GM12878 (cell line): Measurements from ENCODE around the gene TMEM259. TPM values are rescaled to one million over a fixed set of nuclear protein-coding genes. Genes with fewer than 3 reads are reported as not detected.
A peak's percentile ranks its signal among the peaks of the same experiment; 100 is the strongest.

Experiments
- BRCA1 ChIP-seq: IDR thresholded peaks from 2 replicates; pipeline ENCODE4 v1.6.1; 2011; ENCODE audit warnings: low read depth, low read length, improper control_type of control experiment
- CREM ChIP-seq: IDR thresholded peaks from 2 replicates; pipeline ENCODE4 v1.6.1; 2014; ENCODE audit warnings: antibody characterized with exemption, low read depth
- EGR1 ChIP-seq, 2 experiments: IDR thresholded peaks; 1 replicate in 1 of 2; 2 replicates in 1 of 2; pipeline ENCODE4 v1.6.1; 2011 to 2012; ENCODE audit warnings: low read depth in 2 of 2, low read length in 2 of 2, borderline replicate concordance in 1 of 2, mild to moderate bottlenecking in 1 of 2, moderate library complexity in 1 of 2
- FOXM1 ChIP-seq: IDR thresholded peaks from 2 replicates; pipeline ENCODE4 v1.6.1; 2012; ENCODE audit warnings: low read depth, mild to moderate bottlenecking, inconsistent platforms, low read length, moderate library complexity
- HDAC6 ChIP-seq: fragments of 200-600 bp; sonication (generic); IDR thresholded peaks from one replicate; pipeline ENCODE4 v1.8.0; 2017; ENCODE audit warnings: antibody characterized with exemption; ENCODE audit not compliant: unreplicated experiment
- IKZF2 ChIP-seq, 2 experiments: fragments of 450-650 bp; IDR thresholded peaks; 2 replicates each; pipeline ENCODE4 v1.6.1; 2017; ENCODE audit warnings: mild to moderate bottlenecking in 2 of 2, moderate library complexity in 2 of 2
- JUNB ChIP-seq: IDR thresholded peaks from 2 replicates; pipeline ENCODE4 v1.6.1; 2016; ENCODE audit warnings: antibody characterized with exemption, mild to moderate bottlenecking
- JUND ChIP-seq: IDR thresholded peaks from 2 replicates; pipeline ENCODE4 v1.6.1; 2012; ENCODE audit warnings: low read depth, mild to moderate bottlenecking, low read length, improper control_type of control experiment, moderate library complexity
- MEF2A ChIP-seq: IDR thresholded peaks from 2 replicates; pipeline ENCODE4 v1.6.1; 2011; ENCODE audit warnings: low read depth, mild to moderate bottlenecking, low read length, moderate library complexity; ENCODE audit not compliant: insufficient read depth
- MLLT1 ChIP-seq: fragments of 450-650 bp; IDR thresholded peaks from 2 replicates; pipeline ENCODE4 v1.6.1; 2016; ENCODE audit warnings: mild to moderate bottlenecking
- MYB ChIP-seq: fragments of 150-350 bp; IDR thresholded peaks from 2 replicates; pipeline ENCODE4 v1.6.1; 2014; ENCODE audit warnings: mild to moderate bottlenecking, low read depth, low read length, borderline replicate concordance
- NR2C1 ChIP-seq: fragments of 450-650 bp; IDR thresholded peaks from 2 replicates; pipeline ENCODE4 v1.6.1; 2017; ENCODE audit warnings: antibody characterized with exemption, mild to moderate bottlenecking, moderate library complexity
- PML ChIP-seq: IDR thresholded peaks from 2 replicates; pipeline ENCODE4 v1.6.1; 2012; ENCODE audit warnings: low read length, inconsistent platforms
- POU2F2 ChIP-seq: IDR thresholded peaks from 3 replicates; pipeline ENCODE4 v1.6.1; 2011; ENCODE audit warnings: low read depth, mild to moderate bottlenecking, low read length, borderline replicate concordance
- RCOR1 ChIP-seq: conservative IDR thresholded peaks from 2 replicates; pipeline ENCODE4 v1.6.1; 2012; ENCODE audit warnings: low read depth, low read length, improper control_type of control experiment
- SP1 ChIP-seq: IDR thresholded peaks from one replicate; pipeline ENCODE4 v1.6.1; 2011; ENCODE audit warnings: low read depth, low read length
- SUZ12 ChIP-seq: fragments of 200-600 bp; sonication (generic); IDR thresholded peaks from one replicate; pipeline ENCODE4 v1.6.1; 2018; ENCODE audit warnings: antibody characterized with exemption, mild to moderate bottlenecking; ENCODE audit not compliant: unreplicated experiment
- TARDBP ChIP-seq: IDR thresholded peaks from 2 replicates; pipeline ENCODE4 v1.6.1; 2016; ENCODE audit warnings: borderline replicate concordance
- TCF12 ChIP-seq: IDR thresholded peaks from 2 replicates; pipeline ENCODE4 v1.6.1; 2011; ENCODE audit warnings: low read depth, mild to moderate bottlenecking, low read length
- WRNIP1 ChIP-seq: IDR thresholded peaks from 2 replicates; pipeline ENCODE4 v1.6.1; 2011; ENCODE audit warnings: low read depth, low read length, improper control_type of control experiment, borderline replicate concordance
- YBX1 ChIP-seq: fragments of 450-650 bp; IDR thresholded peaks from 2 replicates; pipeline ENCODE4 v1.6.1; 2016; ENCODE audit warnings: antibody characterized with exemption
- ZNF217 ChIP-seq: fragments of 450-650 bp; IDR thresholded peaks from 2 replicates; pipeline ENCODE4 v1.6.1; 2017; ENCODE audit warnings: antibody characterized with exemption, mild to moderate bottlenecking
- ZNF274 ChIP-seq: IDR thresholded peaks from one replicate; pipeline ENCODE4 v1.8.0; 2011; ENCODE audit not compliant: insufficient read length, insufficient read depth
- polyA plus RNA-seq, 11 experiments: library from polyadenylated mRNA; depleted of rRNA in 4 of 11; unstranded in 6 of 11; stranded (reverse) in 5 of 11; fragments of >200 nt; fragmentation: Nextera tagmentation in 4 of 11; fragmentation: Illumina TruSeq in 1 of 11; extraction: Ambion mirVana in 4 of 11; extraction: Trizol in 1 of 11; gene quantifications; 1 replicate in 1 of 11; 2 replicates in 10 of 11; pipeline versions ENCODE4 v1.2.1 to v1.2.3, GENCODE V29; 2011 to 2016; ENCODE audit warnings: inconsistent platforms in 2 of 11, missing spikeins in 2 of 11, low read depth in 1 of 11
- total RNA-seq, 4 experiments: library from RNA; depleted of rRNA in 3 of 4; stranded (reverse); fragments of >200 nt in 3 of 4; fragmentation: Illumina TruSeq in 1 of 4; extraction: Trizol in 1 of 4; gene quantifications; 2 replicates each; pipeline versions ENCODE4 v1.2.1 to v1.2.3, GENCODE V29; 2013 to 2021
- TF ChIP-seq, protein P1 (sequence below): IDR thresholded peaks from 2 replicates; pipeline ENCODE4 v1.6.1; 2011; ENCODE audit warnings: low read depth, low read length, improper control_type of control experiment, borderline replicate concordance
- TF ChIP-seq, protein P2 (sequence below): fragments of 450-650 bp; IDR thresholded peaks from 2 replicates; pipeline ENCODE4 v1.6.1; 2017; ENCODE audit warnings: antibody characterized with exemption, mild to moderate bottlenecking, moderate library complexity

Gene TMEM259
- total and polyA plus RNA-seq, 10 of the 15 experiments (the other 5 are each of a cell fraction or from before 2014, with no cell fraction given) = 0.43 to 184 (median 62.0) TPM

DNA sequence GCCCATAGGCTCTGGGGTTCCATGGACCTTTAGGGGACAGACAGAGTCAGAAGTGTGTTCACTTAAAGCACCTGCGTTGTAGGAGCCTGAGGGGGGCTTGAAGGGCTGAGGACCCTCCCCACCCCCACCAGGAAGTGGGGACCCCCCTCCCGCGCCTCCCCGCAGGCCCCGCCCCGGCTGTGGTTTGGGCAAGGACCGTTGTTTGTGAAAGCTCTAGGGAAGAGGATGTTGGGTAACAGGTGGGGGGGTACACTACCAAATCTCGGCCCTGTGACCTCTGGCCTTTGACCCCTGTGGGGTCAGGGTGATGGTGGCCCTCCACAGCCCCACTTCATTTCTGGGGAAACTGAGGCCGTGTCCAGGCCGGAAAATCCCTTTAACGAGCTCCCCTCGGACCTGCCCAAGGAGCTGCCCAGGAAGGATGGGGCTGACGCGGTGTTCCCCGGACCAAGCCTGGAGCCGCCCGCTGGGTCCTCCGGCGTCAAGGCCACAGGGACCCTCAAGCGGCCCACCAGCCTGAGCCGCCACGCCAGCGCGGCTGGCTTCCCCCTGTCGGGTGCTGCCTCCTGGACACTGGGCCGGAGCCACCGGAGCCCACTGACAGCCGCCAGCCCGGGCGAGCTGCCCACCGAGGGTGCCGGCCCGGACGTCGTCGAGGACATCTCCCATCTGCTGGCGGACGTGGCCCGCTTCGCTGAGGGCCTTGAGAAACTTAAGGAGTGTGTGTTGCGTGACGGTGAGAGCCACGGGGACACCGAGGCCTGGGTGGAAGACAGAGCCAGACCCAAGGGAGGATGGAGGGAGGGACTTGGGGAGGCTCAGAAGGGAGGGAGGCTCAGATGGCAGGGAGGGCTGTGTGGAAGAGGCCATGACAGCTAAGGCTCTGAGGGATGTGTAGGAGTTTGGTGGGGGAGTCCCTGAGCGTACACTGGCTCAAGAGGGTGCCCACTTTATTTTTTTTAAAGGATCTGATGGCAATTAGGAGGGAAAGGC is 47.4 kb upstream of the TMEM259 start (continued):
- TF ChIP-seq, protein P1, sequence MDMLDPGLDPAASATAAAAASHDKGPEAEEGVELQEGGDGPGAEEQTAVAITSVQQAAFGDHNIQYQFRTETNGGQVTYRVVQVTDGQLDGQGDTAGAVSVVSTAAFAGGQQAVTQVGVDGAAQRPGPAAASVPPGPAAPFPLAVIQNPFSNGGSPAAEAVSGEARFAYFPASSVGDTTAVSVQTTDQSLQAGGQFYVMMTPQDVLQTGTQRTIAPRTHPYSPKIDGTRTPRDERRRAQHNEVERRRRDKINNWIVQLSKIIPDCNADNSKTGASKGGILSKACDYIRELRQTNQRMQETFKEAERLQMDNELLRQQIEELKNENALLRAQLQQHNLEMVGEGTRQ = no peak
- no peak for TF ChIP-seq MLLT1
- TF ChIP-seq ZNF274 = no peak
- no peak for TF ChIP-seq TARDBP
- TF ChIP-seq, protein P2, sequence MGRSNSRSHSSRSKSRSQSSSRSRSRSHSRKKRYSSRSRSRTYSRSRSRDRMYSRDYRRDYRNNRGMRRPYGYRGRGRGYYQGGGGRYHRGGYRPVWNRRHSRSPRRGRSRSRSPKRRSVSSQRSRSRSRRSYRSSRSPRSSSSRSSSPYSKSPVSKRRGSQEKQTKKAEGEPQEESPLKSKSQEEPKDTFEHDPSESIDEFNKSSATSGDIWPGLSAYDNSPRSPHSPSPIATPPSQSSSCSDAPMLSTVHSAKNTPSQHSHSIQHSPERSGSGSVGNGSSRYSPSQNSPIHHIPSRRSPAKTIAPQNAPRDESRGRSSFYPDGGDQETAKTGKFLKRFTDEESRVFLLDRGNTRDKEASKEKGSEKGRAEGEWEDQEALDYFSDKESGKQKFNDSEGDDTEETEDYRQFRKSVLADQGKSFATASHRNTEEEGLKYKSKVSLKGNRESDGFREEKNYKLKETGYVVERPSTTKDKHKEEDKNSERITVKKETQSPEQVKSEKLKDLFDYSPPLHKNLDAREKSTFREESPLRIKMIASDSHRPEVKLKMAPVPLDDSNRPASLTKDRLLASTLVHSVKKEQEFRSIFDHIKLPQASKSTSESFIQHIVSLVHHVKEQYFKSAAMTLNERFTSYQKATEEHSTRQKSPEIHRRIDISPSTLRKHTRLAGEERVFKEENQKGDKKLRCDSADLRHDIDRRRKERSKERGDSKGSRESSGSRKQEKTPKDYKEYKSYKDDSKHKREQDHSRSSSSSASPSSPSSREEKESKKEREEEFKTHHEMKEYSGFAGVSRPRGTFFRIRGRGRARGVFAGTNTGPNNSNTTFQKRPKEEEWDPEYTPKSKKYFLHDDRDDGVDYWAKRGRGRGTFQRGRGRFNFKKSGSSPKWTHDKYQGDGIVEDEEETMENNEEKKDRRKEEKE = no peak
- no peak for TF ChIP-seq JUND
- TF ChIP-seq NR2C1 = peak; percentile 98
- TF ChIP-seq ZNF217 = no peak
- no peak for TF ChIP-seq YBX1
- TF ChIP-seq RCOR1 = no peak
- TF ChIP-seq BRCA1 = no peak
- TF ChIP-seq MYB = no peak
- no peak for TF ChIP-seq SP1
- TF ChIP-seq POU2F2 = no peak
- TF ChIP-seq CREM = peak; percentile 34; the same call in 1 of the 2 replicates
- TF ChIP-seq TCF12 = no peak
- no peak for TF ChIP-seq PML
- TF ChIP-seq SUZ12 = no peak
- TF ChIP-seq IKZF2 (IDR thresholded peaks at IDR 0.05) = no peak
- TF ChIP-seq MEF2A = no peak
- no peak for TF ChIP-seq EGR1 (IDR thresholded peaks at IDR 0.05; ENCODE audit: borderline replicate concordance in 1 of 2, low read depth in 2 of 2, low read length in 2 of 2)
- TF ChIP-seq FOXM1 = no peak
- TF ChIP-seq JUNB = no peak
- no peak for TF ChIP-seq HDAC6
- no peak for TF ChIP-seq WRNIP1
